Karpas-422 (cell line): Measurements from ENCODE around the gene SFXN4. TPM values are rescaled to one million over a fixed set of nuclear protein-coding genes. Genes with fewer than 3 reads are reported as not detected.
"Not testable (repeated sequence)": the region's sequence is repeated elsewhere in the genome, so short reads cannot be mapped to it uniquely, and the experiment has no call there.

ENCODE experiments used
- DNase-seq: peaks from one replicate; pipeline ENCODE4 v3.0.0-alpha.2; 2015
- H2AFZ ChIP-seq: fragments of 200-600 bp; sonication (generic); 2 replicates; pipeline ENCODE4 v1.6.1; 2014; ENCODE audit warnings: antibody characterized with exemption, low read length, mixed read lengths
- H3K27ac ChIP-seq: fragments of 200-600 bp; sonication (generic); 2 replicates; pipeline ENCODE4 v1.5.1; 2014; ENCODE audit warnings: mild to moderate bottlenecking, low read length, moderate library complexity
- H3K27me3 ChIP-seq: fragments of 200-600 bp; sonication (generic); 2 replicates; pipeline ENCODE4 v1.6.1; 2014; ENCODE audit warnings: low read length, mixed read lengths
- H3K36me3 ChIP-seq: fragments of 200-600 bp; sonication (generic); 2 replicates; pipeline ENCODE4 v1.6.1; 2014; ENCODE audit warnings: low read length, mixed read lengths; ENCODE audit not compliant: insufficient read depth
- H3K4me1 ChIP-seq: fragments of 200-600 bp; sonication (generic); 2 replicates; pipeline ENCODE4 v1.6.1; 2014; ENCODE audit warnings: mild to moderate bottlenecking, low read length, mixed read lengths
- H3K4me2 ChIP-seq: fragments of 200-600 bp; sonication (generic); 2 replicates; pipeline ENCODE4 v1.6.1; 2014; ENCODE audit warnings: low read length, low read depth, mild to moderate bottlenecking; ENCODE audit not compliant: poor library complexity, severe bottlenecking
- H3K4me3 ChIP-seq: fragments of 200-600 bp; sonication (generic); 2 replicates; pipeline ENCODE4 v1.5.1; 2014; ENCODE audit warnings: mild to moderate bottlenecking, antibody characterized with exemption, low read length, mixed read lengths
- H3K79me2 ChIP-seq: fragments of 200-600 bp; sonication (generic); 2 replicates; pipeline ENCODE4 v1.6.1; 2014; ENCODE audit warnings: mild to moderate bottlenecking, low read length, mixed read lengths
- H3K9ac ChIP-seq: fragments of 200-600 bp; sonication (generic); 2 replicates; pipeline ENCODE4 v1.6.0; 2014; ENCODE audit warnings: low read length
- H3K9me2 ChIP-seq: fragments of 200-600 bp; sonication (generic), shearing (Covaris generic); replicated peaks from 2 replicates; pipeline ENCODE4 v1.6.0; 2014; ENCODE audit warnings: mild to moderate bottlenecking, low read length, moderate library complexity; ENCODE audit not compliant: insufficient read depth
- H3K9me3 ChIP-seq: fragments of 300-700, 200-600 bp; sonication (generic); 2 replicates; pipeline ENCODE4 v1.6.1; 2014; ENCODE audit warnings: low read length, mixed read lengths
- H4K20me1 ChIP-seq: fragments of 200-600 bp; sonication (generic); 2 replicates; pipeline ENCODE4 v1.6.1; 2014; ENCODE audit warnings: mild to moderate bottlenecking, antibody characterized with exemption, low read length, low read depth; ENCODE audit not compliant: insufficient read depth
- total RNA-seq: library from RNA; depleted of rRNA; stranded (reverse); fragments of >200 nt; shearing (Covaris generic); gene quantifications from 2 replicates; pipeline ENCODE4 v1.2.3, GENCODE V29; 2014; ENCODE audit warnings: low replicate concordance

The SFXN4 gene
- total RNA-seq, 1 experiment from 2014 or later, result 48.2 TPM

GRCh38 chr10:119198438-119198837 is 32.9 kb upstream of the SFXN4 start:
- Histone ChIP-seq H2AFZ (peak overlapping the region; percentile 23; the same call in 1 of the 2 replicates), H3K27ac (no peak overlapping the region), H3K4me3 (0 out of 2 replicates have a peak overlapping the region, but pooled peaks have one; percentile 24), H3K36me3 (no peaks in the 10 kb centered on the region), H3K79me2 (no peaks in the 10 kb centered on the region), H3K9me2 (no peaks in the 10 kb centered on the region), H3K4me1 (peaks cover 9% of the 10 kb centered on the region; the same call in 1 of the 2 replicates), H3K27me3 (no peaks in the 10 kb centered on the region), H3K9me3 (no peaks in the 10 kb centered on the region), H3K9ac (no peak overlapping the region), H3K4me2 (peak overlapping the region; percentile 48), H4K20me1 (no peaks in the 10 kb centered on the region)
- peak; percentile 82 for DNase-seq

- DNase-seq, result no peak
- Histone ChIP-seq H3K79me2 (no peaks in the 10 kb centered on the region), H3K9me3 (no peaks in the 10 kb centered on the region), H3K4me2 (no peak overlapping the region), H3K4me1 (peaks cover 9% of the 10 kb centered on the region; the same call in 1 of the 2 replicates), H3K27me3 (no peaks in the 10 kb centered on the region), H3K36me3 (no peaks in the 10 kb centered on the region), H4K20me1 (no peaks in the 10 kb centered on the region), H3K9me2 (no peaks in the 10 kb centered on the region), H3K4me3 (no peak overlapping the region), H3K27ac (no peak overlapping the region), H2AFZ (no peak overlapping the region), H3K9ac (no peak overlapping the region)
Measured at GRCh38 chr10:119197921-119198320, 32.4 kb upstream of the SFXN4 start.

DNA sequence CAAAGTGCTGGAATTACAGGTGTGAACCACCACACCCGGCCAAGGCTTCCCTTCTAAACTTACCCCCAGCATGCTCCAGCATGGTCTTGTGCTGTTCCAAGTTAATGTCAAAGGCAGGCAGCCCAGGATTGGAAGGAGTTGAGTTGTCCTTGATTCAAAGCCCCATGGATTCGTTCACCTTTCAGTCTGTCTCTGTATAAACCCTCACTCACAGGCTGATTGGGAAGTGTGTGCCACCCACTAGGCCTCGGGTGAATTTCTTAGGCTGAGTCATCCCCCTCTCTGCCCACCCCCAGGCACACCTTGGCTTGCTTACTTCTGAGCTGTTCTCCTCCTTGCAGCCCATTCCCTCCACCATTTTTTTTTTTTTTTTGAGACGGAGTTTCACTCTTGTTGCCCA is 26.4 kb upstream of the SFXN4 start:
- H3K27ac ChIP-seq, result no peak overlapping the region
- H3K4me2 ChIP-seq, result no peak overlapping the region
- no peak overlapping the region for H3K9ac ChIP-seq
- H3K4me1 ChIP-seq, result peaks cover 6% of the 10 kb centered on the region
- no peaks in the 10 kb centered on the region for H3K9me2 ChIP-seq
- no peaks in the 10 kb centered on the region for H3K9me3 ChIP-seq
- H3K36me3 ChIP-seq, result no peaks in the 10 kb centered on the region
- no peak for DNase-seq
- H3K79me2 ChIP-seq, result no peaks in the 10 kb centered on the region
- no peaks in the 10 kb centered on the region for H3K27me3 ChIP-seq
- no peak overlapping the region for H2AFZ ChIP-seq
- no peak overlapping the region for H3K4me3 ChIP-seq
- H4K20me1 ChIP-seq, result no peaks in the 10 kb centered on the region

- H3K36me3 ChIP-seq, result no peaks in the 10 kb centered on the region
- no peak overlapping the region for H3K4me3 ChIP-seq
- no peak overlapping the region for H3K4me2 ChIP-seq
- H3K9me3 ChIP-seq, result no peaks in the 10 kb centered on the region
- H3K27ac ChIP-seq, result no peak overlapping the region
- H3K79me2 ChIP-seq, result no peaks in the 10 kb centered on the region
- H3K9ac ChIP-seq, result no peak overlapping the region
- no peaks in the 10 kb centered on the region for H4K20me1 ChIP-seq
- no peaks in the 10 kb centered on the region for H3K27me3 ChIP-seq
- H2AFZ ChIP-seq, result no peak overlapping the region
- H3K9me2 ChIP-seq, result no peaks in the 10 kb centered on the region
- peak; percentile 47 for DNase-seq
- peaks cover 6% of the 10 kb centered on the region for H3K4me1 ChIP-seq
Measured at GRCh38 chr10:119190954-119191785, 25.7 kb upstream of the SFXN4 start.

DNA sequence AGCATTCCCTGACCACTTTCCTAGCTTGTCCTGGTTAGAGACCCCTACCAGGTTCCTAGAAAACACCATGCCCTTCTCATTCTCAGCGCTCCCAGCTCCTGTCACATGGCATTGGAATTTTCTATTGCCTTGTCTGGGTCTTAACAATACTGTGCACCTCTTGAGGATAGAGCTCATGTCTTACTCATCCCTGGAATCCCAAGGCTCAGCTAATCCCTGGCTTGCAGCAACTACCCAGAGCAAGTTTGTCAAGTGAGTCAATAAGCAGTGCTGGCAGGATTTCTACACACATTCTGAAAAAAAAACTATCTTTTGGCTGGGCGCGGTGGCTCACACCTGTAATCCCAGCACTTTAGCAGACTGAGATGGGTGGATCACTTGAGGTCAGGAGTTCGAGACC is 24.8 kb upstream of the SFXN4 start:
- Histone ChIP-seq H3K27me3 (no peaks in the 10 kb centered on the region), H3K9me2 (no peaks in the 10 kb centered on the region), H3K4me3 (no peak overlapping the region), H3K27ac (no peak overlapping the region), H3K36me3 (no peaks in the 10 kb centered on the region), H3K79me2 (no peaks in the 10 kb centered on the region), H2AFZ (no peak overlapping the region), H3K4me2 (no peak overlapping the region), H3K9me3 (no peaks in the 10 kb centered on the region), H3K9ac (no peak overlapping the region), H4K20me1 (no peaks in the 10 kb centered on the region), H3K4me1 (peaks cover 6% of the 10 kb centered on the region)
- DNase-seq, result no peak

GRCh38 chr10:119189811-119190282 is 24.3 kb upstream of the SFXN4 start:
- no peak overlapping the region for H2AFZ ChIP-seq
- no peaks in the 10 kb centered on the region for H3K27me3 ChIP-seq
- H3K9me2 ChIP-seq, result no peaks in the 10 kb centered on the region
- no peaks in the 10 kb centered on the region for H3K9me3 ChIP-seq
- H3K4me2 ChIP-seq, result no peak overlapping the region
- no peak overlapping the region for H3K4me3 ChIP-seq
- H3K27ac ChIP-seq, result no peak overlapping the region
- peaks cover 6% of the 10 kb centered on the region for H3K4me1 ChIP-seq
- H3K79me2 ChIP-seq, result no peaks in the 10 kb centered on the region
- H3K36me3 ChIP-seq, result no peaks in the 10 kb centered on the region
- no peak overlapping the region for H3K9ac ChIP-seq
- no peaks in the 10 kb centered on the region for H4K20me1 ChIP-seq
- no peak for DNase-seq

DNA sequence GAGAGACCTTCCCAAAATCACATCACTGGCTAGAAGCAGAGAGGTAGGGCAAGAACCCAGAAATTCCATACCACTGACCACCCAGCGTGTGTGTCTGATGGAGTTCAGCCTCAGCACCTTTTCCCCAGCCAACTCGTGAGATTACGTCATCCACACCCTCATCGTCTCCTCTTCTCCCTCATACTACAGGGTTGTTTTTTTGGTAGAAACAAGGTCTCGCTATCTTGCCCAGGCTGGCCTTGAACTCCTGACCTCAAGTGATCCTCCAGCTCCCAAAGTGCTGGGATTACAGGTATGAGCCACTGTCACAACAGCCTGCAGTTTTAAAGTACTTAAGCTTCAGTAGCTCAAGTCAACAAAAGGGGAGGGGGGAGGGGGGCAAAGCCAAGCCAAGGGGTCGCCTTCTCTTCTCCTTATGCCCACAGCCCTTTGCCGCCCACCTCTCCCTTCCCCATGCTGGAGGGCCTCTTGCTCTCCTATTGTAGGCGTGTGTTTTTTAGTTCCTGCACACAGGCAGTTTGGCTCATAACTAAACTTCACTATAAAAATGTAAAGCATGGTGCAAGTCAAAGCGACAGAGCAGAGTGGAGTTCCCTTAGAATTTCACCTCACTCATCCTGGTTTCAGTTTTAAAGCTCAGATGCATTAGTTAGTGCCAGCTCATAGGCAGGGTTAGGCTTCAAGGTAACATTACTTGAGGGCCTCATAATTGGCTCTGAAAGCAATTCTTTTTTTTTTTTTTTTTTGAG is 18.3 kb upstream of the SFXN4 start:
- H3K4me2 ChIP-seq, result no peak overlapping the region
- peaks cover 5% of the 10 kb centered on the region for H3K4me1 ChIP-seq
- no peak overlapping the region for H3K9ac ChIP-seq
- no peaks in the 10 kb centered on the region for H3K36me3 ChIP-seq
- H2AFZ ChIP-seq, result no peak overlapping the region
- H3K4me3 ChIP-seq, result no peak overlapping the region
- no peaks in the 10 kb centered on the region for H3K27me3 ChIP-seq
- no peaks in the 10 kb centered on the region for H3K9me2 ChIP-seq
- no peak overlapping the region for H3K27ac ChIP-seq
- H3K9me3 ChIP-seq, result no peaks in the 10 kb centered on the region
- H3K79me2 ChIP-seq, result no peaks in the 10 kb centered on the region
- H4K20me1 ChIP-seq, result no peaks in the 10 kb centered on the region
- DNase-seq, result no peak

GRCh38 chr10:119180850-119181400 is 15.4 kb upstream of the SFXN4 start:
- peaks cover 26% of the 10 kb centered on the region for H3K79me2 ChIP-seq
- H3K36me3 ChIP-seq, H3K9ac ChIP-seq, H3K4me3 ChIP-seq, H3K4me2 ChIP-seq, H3K27ac ChIP-seq, H3K27me3 ChIP-seq, H4K20me1 ChIP-seq, H2AFZ ChIP-seq, DNase-seq, H3K9me3 ChIP-seq, H3K9me2 ChIP-seq: not testable (repeated sequence)
- peaks cover 23% of the 10 kb centered on the region for H3K4me1 ChIP-seq
